Neural progenitor cell (in vitro differentiated cells): ENCODE data around the gene RASGRP1. TPM values are rescaled to one million over a fixed set of nuclear protein-coding genes. Genes with fewer than 3 reads are reported as not detected.

ENCODE experiments used
- DNase-seq: peaks from one replicate; pipeline ENCODE4 v3.0.0-alpha.2; 2016; ENCODE audit warnings: low spot score
- H2AFZ ChIP-seq: fragments of 200-600 bp; sonication (generic); replicated peaks from 2 replicates; pipeline ENCODE4 v1.6.1; 2016; ENCODE audit warnings: antibody characterized with exemption
- H3F3A ChIP-seq: fragments of 200-600 bp; sonication (generic); 2 replicates; pipeline ENCODE4 v1.6.1; 2016; ENCODE audit warnings: antibody characterized with exemption, low read depth
- H3K27ac ChIP-seq: fragments of 200-600 bp; sonication (generic); 2 replicates; pipeline ENCODE4 v1.5.1; 2016; ENCODE audit warnings: mild to moderate bottlenecking
- H3K27me3 ChIP-seq: fragments of 200-600 bp; sonication (generic); 2 replicates; pipeline ENCODE4 v1.6.1; 2016; ENCODE audit warnings: mild to moderate bottlenecking, moderate library complexity
- H3K36me3 ChIP-seq: fragments of 200-600 bp; sonication (generic); 2 replicates; pipeline ENCODE4 v1.5.1; 2016
- H3K4me1 ChIP-seq: fragments of 200-600 bp; sonication (generic); 2 replicates; pipeline ENCODE4 v1.6.1; 2016; ENCODE audit warnings: mixed run types
- H3K4me2 ChIP-seq: fragments of 200-600 bp; sonication (generic); 2 replicates; pipeline ENCODE4 v1.6.1; 2016
- H3K4me3 ChIP-seq: fragments of 200-600 bp; sonication (generic); 2 replicates; pipeline ENCODE4 v1.5.1; 2016
- H3K79me2 ChIP-seq: fragments of 200-600 bp; sonication (generic); 2 replicates; pipeline ENCODE4 v1.6.1; 2016; ENCODE audit warnings: low read depth
- H3K9ac ChIP-seq: fragments of 200-600 bp; sonication (generic); 2 replicates; pipeline ENCODE4 v1.6.1; 2016
- H3K9me3 ChIP-seq: fragments of 200-600 bp; sonication (generic); 2 replicates; pipeline ENCODE4 v1.5.1; 2016; ENCODE audit warnings: low read depth
- H4K20me1 ChIP-seq: fragments of 200-600 bp; sonication (generic); 2 replicates; pipeline ENCODE4 v1.6.1; 2016; ENCODE audit warnings: low read depth
- H3K27ac Mint-ChIP-seq: 3 replicates; pipeline ENCODE4 v1.8.0; 2021; ENCODE audit warnings: mixed read lengths
- H3K27me3 Mint-ChIP-seq: 2 replicates; pipeline ENCODE4 v1.8.0; 2022; ENCODE audit warnings: low read depth, mild to moderate bottlenecking, inconsistent platforms, moderate library complexity, mixed read lengths; ENCODE audit not compliant: insufficient read depth
- H3K36me3 Mint-ChIP-seq: 3 replicates; pipeline ENCODE4 v1.8.0; 2021; ENCODE audit warnings: mixed read lengths
- H3K4me1 Mint-ChIP-seq: 3 replicates; pipeline ENCODE4 v1.8.0; 2021; ENCODE audit warnings: mixed read lengths
- H3K4me3 Mint-ChIP-seq: 3 replicates; pipeline ENCODE4 v1.8.0; 2021; ENCODE audit warnings: mild to moderate bottlenecking, moderate library complexity, mixed read lengths
- H3K9me3 Mint-ChIP-seq: 3 replicates; pipeline ENCODE4 v1.8.0; 2020; ENCODE audit warnings: mixed read lengths
- CTCF ChIP-seq: fragments of 200-600 bp; sonication (generic); IDR thresholded peaks from 2 replicates; pipeline ENCODE4 v1.5.1; 2017; ENCODE audit warnings: antibody characterized with exemption, mild to moderate bottlenecking
- EZH2 ChIP-seq: fragments of 200-600 bp; sonication (generic); IDR thresholded peaks from 2 replicates; pipeline ENCODE4 v1.6.1; 2017; ENCODE audit warnings: antibody characterized with exemption, mild to moderate bottlenecking, moderate library complexity
- EZH2phosphoT487 ChIP-seq: fragments of 200-600 bp; sonication (generic); IDR thresholded peaks from 2 replicates; pipeline ENCODE4 v1.6.1; 2017; ENCODE audit warnings: antibody characterized with exemption
- total RNA-seq: library from RNA; depleted of rRNA; stranded (reverse); fragments of >200 nt; gene quantifications from 2 replicates; pipeline ENCODE4 v1.2.3, GENCODE V29; 2015; ENCODE audit warnings: low replicate concordance

Gene RASGRP1
- total RNA-seq, 1 donor from 2014 or later, result 2.5 TPM

- H3K27ac ChIP-seq, result no peak overlapping the region
- H3K27me3 Mint-ChIP-seq, result peaks cover 8% of the 10 kb centered on the region
- peaks cover 2% of the 10 kb centered on the region for H3F3A ChIP-seq
- H3K4me2 ChIP-seq, result no peak overlapping the region
- no peaks in the 10 kb centered on the region for H3K9me3 Mint-ChIP-seq
- no peaks in the 10 kb centered on the region for H4K20me1 ChIP-seq
- H3K9ac ChIP-seq, result no peak overlapping the region
- peaks cover 7% of the 10 kb centered on the region for H3K4me1 Mint-ChIP-seq
- no peak overlapping the region for H3K27ac Mint-ChIP-seq
- no peaks in the 10 kb centered on the region for H3K36me3 ChIP-seq
- H3K4me1 ChIP-seq, result peaks cover 10% of the 10 kb centered on the region
- TF ChIP-seq EZH2phosphoT487 (no peak), CTCF (no peak), EZH2 (no peak)
- no peak overlapping the region for H2AFZ ChIP-seq
- no peaks in the 10 kb centered on the region for H3K27me3 ChIP-seq
- H3K9me3 ChIP-seq, result no peaks in the 10 kb centered on the region
- no peak overlapping the region for H3K4me3 ChIP-seq
- peaks cover 14% of the 10 kb centered on the region for H3K36me3 Mint-ChIP-seq
- H3K79me2 ChIP-seq, result no peaks in the 10 kb centered on the region
- no peak overlapping the region for H3K4me3 Mint-ChIP-seq
- DNase-seq, result no peak
Observed at GRCh38 chr15:38506997-38507396, 57.6 kb downstream of the RASGRP1 start.

- peaks cover 3% of the 10 kb centered on the region for H3F3A ChIP-seq
- TF ChIP-seq EZH2 (no peak), CTCF (no peak), EZH2phosphoT487 (no peak)
Observed at GRCh38 chr15:38504680-38505467, 59.7 kb downstream of the RASGRP1 start.

DNA sequence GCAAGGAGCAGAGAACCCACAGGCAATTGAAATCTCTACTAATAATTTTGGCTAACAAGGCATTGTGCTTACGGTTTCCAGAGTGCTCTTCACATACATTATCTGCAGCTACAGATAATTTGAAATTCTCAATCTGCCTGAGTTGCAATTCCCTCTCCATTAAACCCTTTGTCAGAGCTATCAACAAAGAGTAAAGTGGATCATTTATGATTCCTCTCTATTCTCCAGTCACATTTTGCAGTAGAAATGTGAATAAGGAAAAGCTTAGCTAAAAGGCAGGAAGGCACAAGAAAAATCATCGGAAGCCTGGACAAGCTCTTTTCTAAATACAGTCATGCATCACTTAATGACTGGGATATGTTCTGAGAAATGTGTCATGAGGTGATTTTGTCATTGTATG is 61.1 kb downstream of the RASGRP1 start:
- H3K27ac Mint-ChIP-seq, result no peak overlapping the region
- H3K4me3 Mint-ChIP-seq, result no peak overlapping the region
- peaks cover 18% of the 10 kb centered on the region for H3K36me3 Mint-ChIP-seq
- Histone ChIP-seq H3K27me3 (no peaks in the 10 kb centered on the region), H3K27ac (no peak overlapping the region), H2AFZ (no peak overlapping the region), H3K4me1 (peaks cover 11% of the 10 kb centered on the region), H3F3A (peaks cover 3% of the 10 kb centered on the region), H3K9ac (no peak overlapping the region), H3K79me2 (no peaks in the 10 kb centered on the region), H3K4me3 (no peak overlapping the region), H3K4me2 (no peak overlapping the region), H3K9me3 (no peaks in the 10 kb centered on the region), H4K20me1 (no peaks in the 10 kb centered on the region), H3K36me3 (no peaks in the 10 kb centered on the region)
- TF ChIP-seq EZH2 (no peak), EZH2phosphoT487 (no peak), CTCF (no peak)
- DNase-seq, result no peak
- peaks cover 4% of the 10 kb centered on the region for H3K27me3 Mint-ChIP-seq
- H3K9me3 Mint-ChIP-seq, result no peaks in the 10 kb centered on the region
- H3K4me1 Mint-ChIP-seq, result peaks cover 7% of the 10 kb centered on the region

More at GRCh38 chr15:38504680-38505467, 59.7 kb downstream of the RASGRP1 start:
- Histone ChIP-seq H3K4me1 (peaks cover 11% of the 10 kb centered on the region), H3K36me3 (no peaks in the 10 kb centered on the region), H3K27me3 (no peaks in the 10 kb centered on the region), H4K20me1 (no peaks in the 10 kb centered on the region), H2AFZ (no peak overlapping the region), H3K79me2 (no peaks in the 10 kb centered on the region), H3K4me2 (no peak overlapping the region), H3K9ac (no peak overlapping the region), H3K4me3 (no peak overlapping the region), H3K27ac (no peak overlapping the region), H3K9me3 (no peaks in the 10 kb centered on the region)
- H3K27ac Mint-ChIP-seq, result no peak overlapping the region
- H3K4me1 Mint-ChIP-seq, result peaks cover 7% of the 10 kb centered on the region
- H3K4me3 Mint-ChIP-seq, result no peak overlapping the region
- no peaks in the 10 kb centered on the region for H3K9me3 Mint-ChIP-seq
- peaks cover 20% of the 10 kb centered on the region for H3K36me3 Mint-ChIP-seq
- no peak for DNase-seq
- H3K27me3 Mint-ChIP-seq, result peaks cover 4% of the 10 kb centered on the region
